Gastrocnemius medialis (tissue), 4 donors: ENCODE data around the gene MCEE. TPM values are rescaled to one million over a fixed set of nuclear protein-coding genes. Genes with fewer than 3 reads are reported as not detected.
A peak's percentile ranks its signal among the peaks of the same experiment; 100 is the strongest.

Experiments used
- ATAC-seq, 2 donors: fragments of 150-250 bp; one replicate each; pipeline ENCODE4 v1.9.1; 2016
- DNase-seq, 2 donors: peaks; one replicate each; pipeline ENCODE4 v3.0.0-alpha.2; 2019
- H3K27ac ChIP-seq, 4 donors: fragments of 200-600 bp; sonication (generic); 1 replicate in 1 of 4; 2 replicates in 3 of 4; pipeline ENCODE4 v1.5.1; 2016 to 2018; ENCODE audit warnings: mild to moderate bottlenecking in 2 of 4, moderate library complexity in 1 of 4
- H3K27me3 ChIP-seq, 3 donors: fragments of 200-600 bp; sonication (generic) in 2 of 3; 1 replicate in 1 of 3; 2 replicates in 2 of 3; pipeline versions ENCODE4 v1.5.1 to v1.6.0; 2016 to 2019; ENCODE audit warnings: mild to moderate bottlenecking in 1 of 3, moderate library complexity in 1 of 3
- H3K36me3 ChIP-seq, 2 donors: fragments of 200-600 bp; sonication (generic) in 1 of 2; one replicate each; pipeline ENCODE4 v1.5.1; 2017 to 2018
- H3K4me1 ChIP-seq, 2 donors: fragments of 200-600 bp; sonication (generic) in 1 of 2; one replicate each; pipeline ENCODE4 v1.5.1; 2016 to 2017; ENCODE audit warnings: mild to moderate bottlenecking in 2 of 2
- H3K4me3 ChIP-seq, 4 donors: fragments of 200-600 bp; sonication (generic) in 3 of 4; 1 replicate in 1 of 4; 2 replicates in 3 of 4; pipeline ENCODE4 v1.5.1; 2016 to 2019; ENCODE audit warnings: mild to moderate bottlenecking in 2 of 4
- H3K9me3 ChIP-seq, 3 donors: fragments of 200-600 bp; sonication (generic) in 2 of 3; 1 replicate in 1 of 3; 2 replicates in 2 of 3; pipeline ENCODE4 v1.5.1; 2016 to 2019
- CTCF ChIP-seq, 5 experiments: fragments of 450-650 bp in 3 of 5; fragments of 200-600 bp in 2 of 5; sonication (generic) in 2 of 5; IDR thresholded peaks in 4 of 5; conservative IDR thresholded peaks in 1 of 5; 1 replicate in 4 of 5; 2 replicates in 1 of 5; pipeline ENCODE4 v1.5.1; 2016 to 2019; ENCODE audit warnings: antibody characterized with exemption in 5 of 5, mild to moderate bottlenecking in 3 of 5, moderate library complexity in 3 of 5
- POLR2A ChIP-seq, 2 donors: fragments of 450-650 bp; IDR thresholded peaks; one replicate each; pipeline ENCODE4 v1.6.1; 2017; ENCODE audit warnings: antibody characterized with exemption in 2 of 2, mild to moderate bottlenecking in 2 of 2, moderate library complexity in 2 of 2
- in situ Hi-C, 4 donors: fragments of 200-750 bp; cut with MboI; loops; one replicate each; pipeline versions ENCODE4 v1.15.0 to v1.8.0; 2017; ENCODE audit warnings: low sequenced_read_pairs in 4 of 4
- intact Hi-C: fragments of 100-400 bp; cut with DNase I; formaldehyde crosslinking; loops from one replicate; pipeline ENCODE4 v1.15.1; 2023; ENCODE audit warnings: low total_unique reads
- total RNA-seq, 4 donors: library from RNA; depleted of rRNA; stranded (reverse); fragments of >200 nt; gene quantifications; one replicate each; pipeline versions ENCODE4 v1.1.0 to v1.2.3, GENCODE V29; 2016

Gene MCEE
- total RNA-seq, 4 donors from 2014 or later, result 10.0 to 20.2 (median 13.1) TPM

DNA sequence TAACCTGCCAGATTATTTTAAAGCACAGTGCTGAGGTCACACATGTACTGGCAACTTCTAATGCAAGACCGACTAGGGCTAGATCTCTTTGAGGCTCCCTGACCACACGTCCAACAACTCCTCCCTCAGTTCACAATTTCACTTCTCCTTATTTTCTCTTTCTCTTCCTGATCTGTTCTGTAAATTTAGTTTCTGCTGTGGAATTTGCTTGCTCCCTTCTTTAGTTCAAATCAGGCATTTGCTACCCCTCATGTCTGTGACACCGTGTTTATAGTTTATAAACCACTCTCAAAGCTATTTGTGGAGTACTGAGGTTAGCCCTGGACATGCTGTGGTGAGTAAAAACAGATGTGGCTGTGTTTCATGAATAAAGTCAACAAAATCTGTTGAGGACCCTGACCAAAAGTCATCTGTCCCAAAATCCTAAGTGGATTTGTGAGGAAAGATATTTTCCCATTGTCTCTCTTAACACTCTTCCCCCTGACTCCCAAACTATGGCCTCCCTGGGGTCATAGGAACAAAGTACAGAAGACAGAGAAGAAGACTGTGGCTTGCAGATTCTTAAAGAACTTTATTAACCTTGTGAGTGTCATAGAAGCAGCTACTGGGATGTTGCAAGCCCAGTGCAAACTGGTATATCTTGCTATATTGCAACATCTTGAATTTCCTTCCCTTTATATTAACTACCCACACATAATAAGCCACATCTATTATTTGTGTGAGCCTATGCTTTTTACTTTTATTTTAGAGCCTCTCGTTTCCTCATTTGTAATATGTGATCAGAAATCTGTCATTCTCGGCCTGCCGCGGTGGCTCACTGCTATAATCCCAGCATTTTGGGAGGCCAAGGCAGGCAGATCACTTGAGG lies 65.0 kb downstream of the MCEE start:
- Histone ChIP-seq H3K27me3 (peaks cover 0 to 5% (median 0%) of the 10 kb centered on the region in 3 donors), H3K36me3 (no peaks in the 10 kb centered on the region), H3K27ac (no peak overlapping the region), H3K4me3 (no peak overlapping the region), H3K9me3 (no peaks in the 10 kb centered on the region), H3K4me1 (peaks cover 15 to 20% of the 10 kb centered on the region in 2 donors)
- in situ Hi-C loops, result loop anchor here in 1 of 4 donors (5.0 kb wide), 1 partner anchor 67 kb away; the partner anchor contains the start of genes MCEE and MPHOSPH10
- ATAC-seq (no peak), DNase-seq (no peak)
- intact Hi-C loops, result no loop called here
- TF ChIP-seq POLR2A (IDR thresholded peaks at IDR 0.05) (peak in 1 of 2 donors; percentile 16), CTCF (IDR thresholded peaks at IDR 0.05 in 4 of 5, conservative IDR thresholded peaks at IDR 0.05 in 1 of 5) (no peak)

DNA sequence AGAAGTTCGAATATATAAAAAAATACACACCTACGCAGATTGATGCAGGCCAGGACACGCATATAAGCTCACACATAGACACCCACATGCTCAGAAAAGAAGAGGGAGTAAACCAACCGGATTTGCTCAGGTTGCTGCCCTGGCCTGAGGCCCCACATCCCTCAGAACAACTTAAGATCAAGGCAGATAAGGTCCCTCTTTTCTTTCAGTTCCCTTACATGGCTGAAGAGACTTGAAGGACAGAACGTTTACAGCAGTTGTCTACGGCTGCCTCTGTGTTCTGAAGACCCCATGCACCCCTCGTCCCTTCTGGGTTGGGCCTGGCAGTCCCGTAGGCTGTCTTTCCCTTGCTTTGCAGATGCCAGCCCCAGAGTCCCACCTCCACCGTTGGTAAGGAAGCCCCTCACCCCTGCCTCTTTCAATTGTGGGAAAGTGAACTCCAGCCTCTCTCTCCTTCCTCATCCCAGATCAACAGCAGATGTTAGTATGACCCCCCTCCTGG lies 65.9 kb downstream of the MCEE start:
- no peak overlapping the region for H3K4me3 ChIP-seq
- ATAC-seq (no peak), DNase-seq (no peak)
- H3K36me3 ChIP-seq, result no peaks in the 10 kb centered on the region
- intact Hi-C loops, result no loop called here
- in situ Hi-C loops, result no loop called here
- no peak overlapping the region for H3K27ac ChIP-seq
- H3K9me3 ChIP-seq, result no peaks in the 10 kb centered on the region
- H3K27me3 ChIP-seq, result peaks cover 0 to 5% (median 3%) of the 10 kb centered on the region in 3 donors
- peaks cover 12% of the 10 kb centered on the region in 2 donors for H3K4me1 ChIP-seq
- TF ChIP-seq CTCF (IDR thresholded peaks at IDR 0.05 in 4 of 5, conservative IDR thresholded peaks at IDR 0.05 in 1 of 5), result no peak
- no peak for TF ChIP-seq POLR2A (IDR thresholded peaks at IDR 0.05)

DNA sequence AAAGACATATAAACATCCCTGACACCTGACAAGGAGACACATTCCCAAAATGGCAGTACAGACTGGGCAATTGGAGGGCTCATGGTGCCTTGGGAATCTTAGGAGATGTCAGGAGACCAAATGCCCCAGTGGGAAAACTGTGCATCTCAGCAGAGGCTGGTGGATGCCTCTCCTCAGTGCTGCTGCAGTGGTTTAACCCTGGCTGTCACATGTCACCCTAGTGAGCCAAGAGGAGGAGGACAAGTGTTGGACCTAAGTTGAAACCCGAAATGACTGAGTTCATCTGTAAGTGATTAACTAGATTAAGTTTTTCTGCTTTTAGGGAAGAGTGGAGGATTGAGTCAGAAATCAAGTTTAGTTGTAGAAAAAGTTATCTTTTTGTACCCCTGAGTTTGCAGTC lies 66.8 kb downstream of the MCEE start:
- Histone ChIP-seq H3K36me3 (no peaks in the 10 kb centered on the region), H3K27me3 (peaks cover 0 to 5% (median 3%) of the 10 kb centered on the region in 3 donors), H3K27ac (no peak overlapping the region), H3K9me3 (no peaks in the 10 kb centered on the region), H3K4me3 (no peak overlapping the region), H3K4me1 (peaks cover 8% of the 10 kb centered on the region in 2 donors)
- intact Hi-C loops (no loop called here), in situ Hi-C loops (no loop called here)
- ATAC-seq, result no peak
- TF ChIP-seq CTCF (IDR thresholded peaks at IDR 0.05 in 4 of 5, conservative IDR thresholded peaks at IDR 0.05 in 1 of 5) (no peak), POLR2A (IDR thresholded peaks at IDR 0.05) (no peak)
- DNase-seq, result no peak

DNA sequence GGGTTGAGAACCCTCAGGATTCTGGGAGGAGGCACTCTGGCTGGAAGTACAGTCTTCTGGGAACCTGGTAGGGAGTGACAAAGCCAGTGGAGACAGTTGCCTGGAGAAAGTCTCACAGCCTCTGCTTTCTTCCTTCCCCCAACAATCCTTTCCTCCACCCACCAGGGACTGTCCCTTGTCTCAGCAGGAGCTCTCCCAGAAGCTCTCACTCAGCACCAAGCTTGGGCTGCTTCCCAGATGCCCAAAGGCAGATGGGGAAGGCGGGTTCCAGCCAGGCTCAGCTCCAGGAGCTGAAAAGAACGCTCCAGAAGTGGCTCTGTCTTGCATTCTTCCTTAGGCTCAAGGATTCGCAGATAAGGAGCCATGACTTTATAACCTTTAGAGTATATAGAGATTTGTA lies 69.2 kb downstream of the MCEE start:
- H3K9me3 ChIP-seq, result no peaks in the 10 kb centered on the region
- H3K4me3 ChIP-seq, result no peak overlapping the region
- in situ Hi-C loops (no loop called here), intact Hi-C loops (no loop called here)
- H3K4me1 ChIP-seq, result no peaks in the 10 kb centered on the region
- H3K27me3 ChIP-seq, result peaks cover 0 to 5% (median 3%) of the 10 kb centered on the region in 3 donors
- H3K36me3 ChIP-seq, result no peaks in the 10 kb centered on the region
- DNase-seq (no peak), ATAC-seq (no peak)
- H3K27ac ChIP-seq, result no peak overlapping the region
- TF ChIP-seq POLR2A (IDR thresholded peaks at IDR 0.05) (no peak), CTCF (IDR thresholded peaks at IDR 0.05 in 4 of 5, conservative IDR thresholded peaks at IDR 0.05 in 1 of 5) (no peak)
